Stimulated activated naive CD8-positive, alpha-beta T cell treated with anti-CD3 and anti-CD28 coated beads, Interleukin-15, Interleukin-2, amounts not matched to agents 100 U/mL and 50 U/mL, for 24 hours (primary cell): ENCODE results near the gene CCN5.
A peak's percentile ranks its signal among the peaks of the same experiment; 100 is the strongest.
"Not testable (repeated sequence)": the region's sequence is repeated elsewhere in the genome, so short reads cannot be mapped to it uniquely, and the experiment has no call there.

ENCODE experiments used
- ATAC-seq: fragments of 150-1000 bp; cut with Tn5 transposase; one replicate; pipeline ENCODE4 v1.10.0; 2021
- DNase-seq: peaks from one replicate; pipeline ENCODE4 v3.0.0; 2021

The CCN5 gene

DNA sequence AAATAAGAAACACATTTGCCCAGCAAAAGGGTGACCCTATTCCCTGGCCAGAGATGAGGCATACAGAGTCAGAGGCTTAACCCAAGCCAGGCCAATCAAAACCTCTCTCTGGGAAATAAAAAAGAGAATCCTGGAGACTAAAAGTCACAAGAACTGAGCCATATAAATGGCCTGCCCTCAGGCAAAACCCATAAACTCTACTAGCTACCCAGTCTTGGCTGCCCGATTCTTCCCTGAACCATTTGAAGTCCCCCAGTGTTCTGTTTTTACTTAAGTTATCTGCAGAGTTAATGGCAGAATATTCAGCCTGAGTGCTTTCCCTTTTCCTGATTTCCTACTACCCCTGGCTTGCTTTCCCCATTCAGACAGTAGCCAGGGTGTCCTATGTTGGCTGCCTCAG lies 44.4 kb downstream of the CCN5 start:
- ATAC-seq (no peak), DNase-seq (no peak)

DNA sequence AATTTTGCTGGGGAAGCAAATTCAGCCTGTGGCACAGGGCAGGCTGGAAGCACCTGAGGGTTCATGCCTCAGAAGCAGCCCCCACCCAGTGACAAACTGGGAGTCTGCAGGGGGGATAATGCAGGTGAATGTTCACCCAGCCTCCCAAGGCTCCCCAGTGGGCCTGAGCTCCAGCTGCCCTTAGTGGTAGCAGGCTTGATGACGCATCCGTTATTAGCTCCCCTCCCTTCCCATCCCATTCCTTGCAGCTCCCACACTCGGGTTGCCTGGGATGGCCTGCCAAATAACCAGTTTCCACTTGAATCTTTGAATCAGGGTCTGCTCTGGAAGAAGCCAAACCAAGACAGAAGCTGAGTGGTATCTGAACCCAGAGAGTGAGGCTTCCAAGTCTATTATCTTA lies 46.3 kb downstream of the CCN5 start:
- ATAC-seq = no peak
- no peak for DNase-seq

DNA sequence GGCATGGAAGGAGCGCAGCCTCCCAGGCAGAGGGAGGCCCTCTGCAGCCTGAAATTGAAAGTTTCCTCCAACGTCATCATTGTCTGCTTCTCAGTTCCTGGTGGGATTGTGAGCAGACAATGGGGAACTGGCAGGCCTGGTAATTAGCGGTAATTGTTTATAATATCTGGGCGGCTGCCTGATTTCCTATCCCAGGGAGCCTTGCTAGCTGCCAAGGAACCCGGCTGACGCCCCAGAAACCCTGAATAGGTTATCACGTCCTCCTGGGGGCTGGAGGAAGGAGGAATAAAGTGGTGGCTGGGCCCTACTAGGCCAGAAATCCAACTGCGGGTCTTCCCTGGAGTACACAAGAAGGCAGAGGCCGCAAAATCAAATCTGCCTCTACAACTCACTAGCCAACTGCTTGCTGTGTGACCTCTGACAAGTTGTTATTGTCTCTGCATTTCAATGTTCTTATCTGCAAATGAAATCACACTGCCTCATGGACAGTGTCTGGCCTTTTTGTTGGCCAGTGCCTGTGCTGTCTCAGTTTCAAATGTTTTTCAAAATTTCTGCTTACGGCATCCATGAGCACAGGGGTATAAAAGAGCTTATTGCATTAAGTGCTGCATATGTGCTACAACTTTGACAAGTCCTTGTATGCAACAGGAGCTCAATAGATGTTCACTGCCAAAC lies 47.4 kb downstream of the CCN5 start:
- ATAC-seq (no peak), DNase-seq (no peak)

DNA sequence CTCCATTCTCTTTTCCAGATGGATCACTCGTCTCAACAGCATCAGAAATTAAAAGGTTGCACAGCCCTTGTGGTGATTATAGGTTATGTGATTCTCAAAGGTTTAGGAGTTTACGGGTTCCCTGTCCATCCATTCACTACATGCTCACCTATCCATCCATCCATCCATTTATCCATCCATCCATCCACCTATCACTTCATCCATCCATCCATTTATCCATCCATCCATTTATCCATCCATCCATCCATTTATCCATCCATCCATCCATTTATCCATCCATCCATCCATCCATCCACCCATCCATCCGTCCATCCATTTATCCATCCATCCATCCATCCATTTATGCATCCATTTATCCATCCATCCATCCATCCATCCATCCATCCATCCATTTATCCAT lies 48.6 kb downstream of the CCN5 start:
- not testable (repeated sequence) for ATAC-seq, DNase-seq

DNA sequence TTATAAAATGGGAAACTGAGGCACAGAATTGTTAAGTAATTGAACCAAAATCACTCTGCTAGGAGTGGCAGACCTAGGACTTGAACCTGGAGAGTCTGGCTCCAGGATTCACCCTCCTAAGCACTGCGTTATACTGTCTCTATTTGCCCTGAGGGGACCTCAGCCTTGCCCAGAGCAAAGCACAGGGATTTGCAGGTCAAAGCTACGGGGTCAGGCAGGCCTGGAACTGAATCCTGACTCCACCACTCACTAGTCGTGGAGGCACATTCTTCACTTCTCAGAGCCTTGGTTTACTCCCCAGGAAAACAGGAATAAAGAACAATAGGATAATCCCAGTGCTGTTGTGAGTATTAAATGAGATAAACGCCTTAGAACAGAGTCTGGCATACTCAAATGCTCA lies 49.9 kb downstream of the CCN5 start:
- ATAC-seq = no peak

DNA sequence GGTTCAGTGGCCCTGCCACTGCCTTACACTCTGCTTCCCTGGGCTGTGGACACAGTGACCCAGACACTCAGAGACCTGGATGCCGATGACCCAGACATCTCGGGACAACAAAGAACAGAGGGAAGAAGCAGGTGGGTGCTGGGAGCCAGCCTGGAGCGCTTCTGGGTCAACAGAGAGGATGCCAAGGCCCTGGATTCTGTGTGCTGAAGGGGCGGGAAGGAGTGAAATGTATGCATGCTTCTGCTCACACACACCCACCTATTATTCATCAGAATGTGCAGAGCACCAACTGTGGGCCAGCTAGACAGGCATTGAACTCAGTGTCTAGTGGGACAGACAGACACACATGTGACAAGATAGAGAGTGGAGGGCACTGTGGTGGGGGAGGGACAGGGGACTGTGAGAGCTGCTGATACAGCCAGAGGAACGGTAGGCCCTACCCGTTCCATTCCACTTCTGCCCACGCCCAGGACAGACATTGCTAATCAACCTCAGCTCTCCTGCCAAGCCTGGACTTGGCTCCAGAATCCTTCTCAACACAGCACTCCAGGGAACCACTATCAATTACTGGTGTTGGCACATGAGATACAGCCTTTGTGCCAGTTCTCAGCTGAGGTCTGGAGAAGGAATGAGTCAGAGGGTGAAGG lies 50.7 kb downstream of the CCN5 start:
- ATAC-seq (no peak), DNase-seq (no peak)

More for the DNA sequence above, 49.9 kb downstream of the CCN5 start:
- no peak for DNase-seq

DNA sequence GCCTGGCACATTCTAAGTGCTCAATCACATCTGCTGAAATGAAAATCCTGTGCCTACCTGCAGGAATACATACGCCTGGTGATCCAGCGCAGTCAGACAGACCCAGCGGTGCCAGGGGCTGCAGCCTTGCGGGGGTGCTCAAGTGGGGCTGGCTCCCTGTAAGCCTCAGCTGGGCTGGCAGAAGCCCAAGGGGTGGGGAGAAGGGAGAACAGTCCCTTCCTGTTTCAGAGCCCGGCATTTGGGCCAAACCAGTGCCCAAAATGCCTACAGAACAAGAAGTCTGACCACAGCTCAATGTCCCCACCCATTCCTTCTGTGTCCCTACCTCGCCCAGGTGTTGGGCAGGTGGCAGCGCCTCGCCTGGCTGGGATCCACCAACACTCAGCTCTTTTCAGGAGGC lies 53.1 kb downstream of the CCN5 start:
- DNase-seq = no peak
- no peak for ATAC-seq

DNA sequence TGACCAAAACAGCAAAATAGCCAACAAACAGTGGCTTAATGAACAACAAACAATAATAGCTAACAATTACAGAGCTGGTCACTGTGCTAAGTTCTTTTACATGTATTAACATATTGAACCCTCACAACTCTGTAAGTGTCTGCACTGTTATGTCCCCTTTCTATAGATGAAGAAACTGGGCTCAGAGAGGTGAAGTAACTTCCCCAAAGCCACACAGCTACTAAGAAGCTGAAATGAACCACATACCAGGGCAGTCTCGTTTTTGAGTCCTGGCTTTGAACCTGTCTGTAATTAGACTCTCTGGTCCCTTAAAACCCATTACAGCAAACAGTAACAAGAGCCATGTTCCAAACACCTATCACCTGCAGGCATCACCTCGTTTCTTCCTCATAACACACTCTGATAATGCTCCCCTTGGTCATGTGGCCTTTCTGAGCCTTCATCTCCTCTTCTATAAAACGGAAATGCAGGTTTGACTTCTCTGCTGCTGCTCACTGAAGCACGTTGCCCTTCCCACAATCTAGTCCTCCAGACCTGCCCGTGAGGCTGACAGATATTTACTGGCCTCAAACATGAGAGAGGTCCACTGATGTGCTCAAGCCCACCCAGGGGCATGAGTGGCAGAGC lies 53.8 kb downstream of the CCN5 start:
- ATAC-seq = no peak
- DNase-seq = no peak

DNA sequence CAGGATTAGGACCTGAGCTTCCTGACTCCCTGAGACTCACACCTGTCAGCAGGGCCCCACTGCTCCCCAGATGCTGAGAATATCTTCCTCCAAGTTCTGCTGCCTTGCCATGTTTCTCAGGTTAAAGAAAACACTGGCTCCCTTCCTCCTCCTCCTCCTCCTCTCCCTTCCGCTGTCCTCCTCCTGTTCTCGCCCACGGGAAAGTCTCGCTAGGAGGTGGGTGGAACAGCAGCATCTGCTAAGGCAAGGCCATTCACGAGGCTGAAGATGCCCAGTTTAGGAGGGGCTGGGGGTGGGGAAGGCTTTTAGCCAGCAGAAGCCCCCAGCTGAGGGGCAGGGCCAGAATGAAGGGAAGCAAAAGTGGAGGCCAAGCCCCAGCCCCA lies 54.3 kb downstream of the CCN5 start:
- ATAC-seq = no peak
- DNase-seq = no peak

DNA sequence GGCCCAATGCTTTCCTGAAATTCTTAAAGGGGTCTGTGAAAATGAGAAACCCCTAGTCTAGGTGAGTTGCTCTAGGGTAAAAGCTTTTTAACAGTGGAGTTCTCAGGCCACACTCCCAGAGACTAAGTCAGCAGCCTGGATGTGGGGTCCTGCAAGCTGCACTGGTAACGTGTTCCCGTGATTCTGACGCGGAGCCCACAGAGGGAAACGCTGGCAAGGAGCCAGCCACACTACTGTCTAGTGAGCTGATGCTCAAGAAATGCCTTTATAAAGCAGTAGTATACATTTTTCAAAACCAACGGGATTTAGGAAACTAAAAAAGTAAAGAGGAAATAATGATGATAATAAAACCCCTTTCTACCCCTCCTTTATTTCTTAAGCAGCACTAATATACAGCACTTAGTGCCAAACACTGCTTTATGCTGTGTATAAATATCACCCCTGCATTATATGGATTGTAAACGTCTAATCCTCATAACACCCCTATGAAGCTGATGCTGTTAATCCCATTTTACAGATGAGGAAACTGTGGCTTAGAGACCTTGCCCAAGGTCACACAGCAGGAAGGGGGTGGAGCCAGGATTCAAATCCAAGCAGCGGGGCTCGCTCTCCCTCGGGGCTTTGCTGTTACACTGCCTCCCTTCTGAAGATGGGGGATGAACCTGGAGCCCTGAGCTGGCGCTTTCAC lies 55.5 kb downstream of the CCN5 start:
- no peak for DNase-seq
- no peak for ATAC-seq

DNA sequence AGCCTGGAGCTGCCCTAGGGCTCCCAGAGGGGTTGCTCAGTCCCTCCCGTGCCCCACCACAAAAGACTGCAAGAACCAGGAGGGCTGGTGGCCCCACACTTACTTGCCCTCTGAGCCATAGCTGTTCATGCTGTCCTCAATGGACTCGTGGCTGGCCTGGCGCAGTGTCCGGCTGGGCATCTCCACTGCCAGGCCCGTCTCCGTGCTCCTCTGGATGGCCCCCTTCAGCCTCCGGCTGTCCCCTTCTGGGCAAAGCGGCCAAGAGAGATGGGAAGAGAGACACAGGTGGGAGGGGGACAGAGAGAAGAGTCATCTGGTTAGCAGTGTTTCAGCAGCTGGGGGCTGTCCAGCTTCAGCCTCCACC lies 56.0 kb downstream of the CCN5 start:
- ATAC-seq (no peak), DNase-seq (no peak)

DNA sequence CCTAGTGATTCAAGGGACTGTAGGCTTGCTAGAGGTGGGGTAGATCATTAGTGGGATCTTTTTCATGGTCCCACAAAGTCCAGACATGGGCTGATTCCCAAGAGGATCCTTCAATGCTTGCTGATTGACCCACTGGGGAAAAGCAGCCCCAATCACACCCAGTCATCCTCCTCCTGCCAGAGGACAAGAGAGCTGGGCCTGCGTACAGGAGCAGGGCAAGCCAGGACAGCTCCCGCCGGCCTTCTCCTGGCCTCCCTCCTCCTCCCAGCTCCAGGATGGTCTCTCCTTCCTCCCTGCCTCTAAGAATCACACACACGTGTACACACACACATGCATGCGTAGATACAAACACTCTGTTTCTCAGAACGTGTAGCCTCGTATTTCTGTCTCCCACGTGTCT lies 57.5 kb downstream of the CCN5 start:
- DNase-seq (no peak), ATAC-seq (no peak)

DNA sequence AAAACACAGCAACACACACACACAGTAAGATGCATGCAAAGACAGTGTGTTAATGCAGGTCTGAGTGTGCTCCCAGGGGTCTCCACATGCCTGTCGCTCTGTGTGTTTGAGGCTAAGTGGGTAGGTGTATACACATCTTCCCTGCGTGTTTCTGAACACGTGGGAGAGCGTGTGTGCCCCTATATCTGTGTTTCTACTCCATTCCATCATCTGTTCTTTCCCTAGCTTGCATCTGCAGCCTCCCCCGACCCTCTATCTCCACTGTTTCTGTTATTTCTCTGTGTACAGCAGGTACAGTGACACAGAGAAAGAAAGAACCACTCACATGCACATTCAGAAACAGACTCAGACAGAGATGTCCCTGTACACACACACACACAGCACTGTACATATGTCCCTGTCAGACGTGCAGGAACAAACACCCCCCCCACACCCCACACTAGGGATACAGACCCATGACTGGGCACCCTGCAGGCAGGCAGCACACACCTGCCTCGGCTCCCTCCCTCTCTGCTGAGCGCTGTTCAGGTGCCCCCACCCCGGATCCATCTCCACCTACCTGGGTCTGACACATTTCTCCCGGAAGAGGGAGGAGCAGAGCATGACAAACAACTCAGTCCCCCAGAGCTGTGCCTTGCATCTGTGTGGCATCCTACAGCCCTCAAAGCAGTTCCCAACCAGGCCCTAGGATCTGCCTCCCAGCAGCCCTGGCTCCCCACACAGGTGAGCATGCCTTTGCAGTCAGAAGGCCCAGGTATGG lies 58.1 kb downstream of the CCN5 start:
- DNase-seq = no peak
- no peak for ATAC-seq

DNA sequence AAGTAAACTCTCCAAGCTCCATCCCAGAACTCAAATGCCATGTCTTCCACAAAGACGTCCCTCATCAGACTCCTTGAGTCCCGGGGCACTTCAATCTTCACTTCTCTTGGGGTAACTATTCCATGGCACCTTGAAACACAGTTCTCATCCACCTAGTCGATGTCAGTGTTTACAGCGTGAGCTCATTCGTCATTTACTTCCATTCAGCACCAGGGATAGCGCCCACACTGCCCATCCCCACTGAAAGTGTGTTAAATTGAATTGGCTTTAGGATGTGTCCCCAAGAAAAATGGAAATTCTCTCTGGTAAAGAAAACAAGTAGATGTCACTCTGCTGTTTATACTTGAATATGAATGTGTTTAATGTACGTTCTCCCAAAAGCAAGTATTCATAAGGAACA lies 61.8 kb downstream of the CCN5 start:
- DNase-seq = peak; percentile 7
- ATAC-seq = no peak
